ENCODE data around the gene NIPA2. TPM values are rescaled to one million over a fixed set of nuclear protein-coding genes. Genes with fewer than 3 reads are reported as not detected.

The NIPA2 gene
- polyA plus RNA-seq, 3 donors = 26.7 to 75.8 (median 49.0) TPM

DNA sequence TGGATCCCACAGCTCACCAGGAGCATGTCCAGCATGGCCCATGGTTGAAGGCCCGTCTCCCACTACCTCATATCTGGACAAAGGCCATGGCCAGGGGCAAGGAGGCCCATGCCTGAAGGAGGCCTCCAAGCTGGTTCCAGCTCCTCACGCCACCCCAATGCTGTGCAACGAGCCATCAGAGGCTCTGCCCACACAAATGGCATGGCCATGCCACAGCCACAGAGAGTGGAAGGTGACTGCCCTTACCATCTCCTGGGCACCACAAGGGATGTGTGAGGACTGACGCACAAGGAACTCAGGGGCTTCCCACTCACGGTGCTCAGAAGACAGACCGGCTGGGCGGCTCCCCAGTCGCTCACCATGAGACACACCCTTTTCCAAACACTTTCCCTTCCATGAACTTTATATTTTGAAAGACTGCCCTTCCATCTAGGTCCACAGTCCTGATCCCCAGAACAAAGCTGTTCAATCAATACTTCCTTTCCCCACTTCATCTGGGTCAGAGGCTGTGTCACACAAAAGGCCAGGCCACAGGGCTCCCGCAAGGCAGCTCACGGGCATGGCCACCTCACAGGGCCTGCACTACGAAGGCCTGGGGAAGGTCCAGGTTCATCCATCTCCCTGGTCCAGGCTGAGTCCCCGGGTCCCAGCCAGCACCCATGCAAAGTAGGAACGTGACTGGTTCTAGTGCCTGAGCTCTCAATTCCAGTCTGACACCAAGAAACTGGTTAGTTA lies 75.3 kb downstream of the NIPA2 start:
- Histone ChIP-seq H3K4me1 (ENCODE audit: control insufficient read depth in 1 of 2, insufficient read depth in 2 of 2, low read length in 2 of 2) (no peaks in the 10 kb centered on the region), H2AFZ (ENCODE audit: insufficient read depth, low read depth, low read length, poor library complexity, severe bottlenecking) (no peak overlapping the region), H3K4me3 (replicated peaks in 1 of 3; ENCODE audit: low read depth in 2 of 3, low read length in 3 of 3) (no peak overlapping the region), H3K4me2 (replicated peaks; ENCODE audit: extremely low read depth, low read length, poor library complexity, severe bottlenecking) (no peak overlapping the region), H3K36me3 (replicated peaks in 1 of 2; ENCODE audit: control insufficient read depth in 1 of 2, insufficient read depth in 2 of 2, low read length in 2 of 2) (peaks cover 81 to 97% of the 10 kb centered on the region in 2 donors), H3K9me3 (replicated peaks in 1 of 2; ENCODE audit: control insufficient read depth in 1 of 2, insufficient read depth in 1 of 2, low read length in 2 of 2) (no peaks in the 10 kb centered on the region), H3K27ac (ENCODE audit: low read depth in 1 of 2, low read length in 2 of 2) (no peak overlapping the region), H4K20me1 (ENCODE audit: insufficient read depth, low read length) (no peaks in the 10 kb centered on the region), H3K79me2 (ENCODE audit: insufficient read depth, low read length) (no peaks in the 10 kb centered on the region), H3K27me3 (ENCODE audit: control insufficient read depth in 2 of 2, insufficient read depth in 2 of 2, low read length in 2 of 2) (no peaks in the 10 kb centered on the region), H3K9ac (ENCODE audit: insufficient read depth, low read length, poor library complexity, severe bottlenecking) (no peak overlapping the region)
- peaks cover 90 to 97% of the 10 kb centered on the region in 2 donors for H3K36me3 Mint-ChIP-seq
- no peak overlapping the region for H3K4me3 Mint-ChIP-seq
- H3K27me3 Mint-ChIP-seq (ENCODE audit: low read depth in 3 of 3) = peaks cover 0 to 4% (median 0%) of the 10 kb centered on the region in 3 donors
- peak overlapping the region in 4 of 7 donors; percentile 11 to 81 (median 40) for H3K27ac Mint-ChIP-seq
- H3K4me1 Mint-ChIP-seq = no peaks in the 10 kb centered on the region
- TF ChIP-seq, protein P1, sequence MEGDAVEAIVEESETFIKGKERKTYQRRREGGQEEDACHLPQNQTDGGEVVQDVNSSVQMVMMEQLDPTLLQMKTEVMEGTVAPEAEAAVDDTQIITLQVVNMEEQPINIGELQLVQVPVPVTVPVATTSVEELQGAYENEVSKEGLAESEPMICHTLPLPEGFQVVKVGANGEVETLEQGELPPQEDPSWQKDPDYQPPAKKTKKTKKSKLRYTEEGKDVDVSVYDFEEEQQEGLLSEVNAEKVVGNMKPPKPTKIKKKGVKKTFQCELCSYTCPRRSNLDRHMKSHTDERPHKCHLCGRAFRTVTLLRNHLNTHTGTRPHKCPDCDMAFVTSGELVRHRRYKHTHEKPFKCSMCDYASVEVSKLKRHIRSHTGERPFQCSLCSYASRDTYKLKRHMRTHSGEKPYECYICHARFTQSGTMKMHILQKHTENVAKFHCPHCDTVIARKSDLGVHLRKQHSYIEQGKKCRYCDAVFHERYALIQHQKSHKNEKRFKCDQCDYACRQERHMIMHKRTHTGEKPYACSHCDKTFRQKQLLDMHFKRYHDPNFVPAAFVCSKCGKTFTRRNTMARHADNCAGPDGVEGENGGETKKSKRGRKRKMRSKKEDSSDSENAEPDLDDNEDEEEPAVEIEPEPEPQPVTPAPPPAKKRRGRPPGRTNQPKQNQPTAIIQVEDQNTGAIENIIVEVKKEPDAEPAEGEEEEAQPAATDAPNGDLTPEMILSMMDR (IDR thresholded peaks at IDR 0.05) = no peak
- no peak for DNase-seq
- H3K9me3 Mint-ChIP-seq = no peaks in the 10 kb centered on the region
- WGBS (ENCODE audit: insufficient coverage) = 97% methylated on average over 13 of the region's 13 CpGs
- intact Hi-C loops (cut with micrococcal nuclease) = no loop called here

- Histone ChIP-seq H3K9me3 (replicated peaks in 1 of 2; ENCODE audit: control insufficient read depth in 1 of 2, insufficient read depth in 1 of 2, low read length in 2 of 2) (no peaks in the 10 kb centered on the region), H3K4me3 (replicated peaks in 1 of 3; ENCODE audit: low read depth in 2 of 3, low read length in 3 of 3) (no peak overlapping the region), H4K20me1 (ENCODE audit: insufficient read depth, low read length) (no peaks in the 10 kb centered on the region), H3K27me3 (ENCODE audit: control insufficient read depth in 2 of 2, insufficient read depth in 2 of 2, low read length in 2 of 2) (no peaks in the 10 kb centered on the region), H3K9ac (ENCODE audit: insufficient read depth, low read length, poor library complexity, severe bottlenecking) (no peak overlapping the region), H3K27ac (ENCODE audit: low read depth in 1 of 2, low read length in 2 of 2) (no peak overlapping the region), H3K4me1 (ENCODE audit: control insufficient read depth in 1 of 2, insufficient read depth in 2 of 2, low read length in 2 of 2) (no peaks in the 10 kb centered on the region), H3K4me2 (replicated peaks; ENCODE audit: extremely low read depth, low read length, poor library complexity, severe bottlenecking) (no peak overlapping the region), H3K36me3 (replicated peaks in 1 of 2; ENCODE audit: control insufficient read depth in 1 of 2, insufficient read depth in 2 of 2, low read length in 2 of 2) (peaks cover 68 to 94% of the 10 kb centered on the region in 2 donors), H3K79me2 (ENCODE audit: insufficient read depth, low read length) (no peaks in the 10 kb centered on the region), H2AFZ (ENCODE audit: insufficient read depth, low read depth, low read length, poor library complexity, severe bottlenecking) (no peak overlapping the region)
- TF ChIP-seq, protein P1 (IDR thresholded peaks at IDR 0.05) = no peak
- DNase-seq = no peak
- Mint-ChIP-seq H3K27ac (no peak overlapping the region), H3K27me3 (ENCODE audit: low read depth in 3 of 3) (peaks cover 0 to 4% (median 0%) of the 10 kb centered on the region in 3 donors), H3K36me3 (peaks cover 74 to 94% of the 10 kb centered on the region in 2 donors), H3K9me3 (no peaks in the 10 kb centered on the region), H3K4me1 (no peaks in the 10 kb centered on the region), H3K4me3 (no peak overlapping the region)
- intact Hi-C loops (cut with micrococcal nuclease) = no loop called here
- 96% methylated on average over 23 of the region's 25 CpGs for WGBS (ENCODE audit: insufficient coverage)
Measured at GRCh38 chr15:22915866-22916515, 77.5 kb downstream of the NIPA2 start.
